Measurements from ENCODE around the gene MT1B. TPM values are rescaled to one million over a fixed set of nuclear protein-coding genes. Genes with fewer than 3 reads are reported as not detected.

Gene MT1B
- total and polyA plus RNA-seq, 2 of the 4 experiments (the other 2 are of a cell fraction), result not detected

GRCh38 chr16:56615353-56615752, 36.3 kb upstream of the MT1B start:
- in situ Hi-C loops (cut with MboI; ENCODE audit: low sequenced_read_pairs), result no loop called here

More at GRCh38 chr16:56615353-56615752, 36.3 kb upstream of the MT1B start:
- Histone ChIP-seq H3K56ac (ENCODE audit: extremely low read depth, insufficient read depth, low read length) (no peak overlapping the region), H4K91ac (ENCODE audit: insufficient read depth, low read depth, low read length) (0 out of 2 replicates have a peak overlapping the region, but pooled peaks have one; percentile 86), H3K4me2 (ENCODE audit: low read depth, low read length) (no peak overlapping the region), H4K8ac (ENCODE audit: low read depth in 2 of 2, low read length in 2 of 2) (peak overlapping the region; percentile 51 to 78; a peak in 2 of 4 replicates), H3K27ac (ENCODE audit: insufficient read depth, low read length) (no peak overlapping the region), H4K20me1 (ENCODE audit: insufficient read depth, low read length) (no peaks in the 10 kb centered on the region), H2BK20ac (ENCODE audit: low read depth, low read length) (peak overlapping the region; percentile 89; the same call in 1 of the 2 replicates), H2BK15ac (ENCODE audit: low read depth, low read length) (peak overlapping the region; percentile 60; the same call in 1 of the 3 replicates), H3K4me3 (ENCODE audit: insufficient read depth, low read depth, low read length) (no peak overlapping the region), H2BK5ac (ENCODE audit: low read depth, low read length, poor library complexity, severe bottlenecking) (peak overlapping the region; percentile 96), H3K18ac (ENCODE audit: low read depth, low read length) (no peak overlapping the region), H3K36me3 (ENCODE audit: control insufficient read depth, insufficient read depth, low read length) (no peaks in the 10 kb centered on the region), H3K14ac (replicated peaks; ENCODE audit: low read depth, low read length) (peak overlapping the region; percentile 38; the same call in 1 of the 2 replicates), H4K5ac (ENCODE audit: low read depth, low read length) (no peak overlapping the region), H3K9me3 (ENCODE audit: control insufficient read depth, insufficient read depth, low read length) (no peaks in the 10 kb centered on the region), H2AK5ac (ENCODE audit: low read depth, low read length) (peak overlapping the region; percentile 99), H2AK9ac (replicated peaks; ENCODE audit: low read depth, low read length, poor library complexity) (no peak overlapping the region), H3K9ac (ENCODE audit: low read depth, low read length) (no peak overlapping the region), H3K4me1 (ENCODE audit: control insufficient read depth, insufficient read depth, low read length) (peaks cover 31% of the 10 kb centered on the region), H3K9me1 (ENCODE audit: insufficient read depth, low read length) (peaks cover 25% of the 10 kb centered on the region), H3K4ac (ENCODE audit: low read depth, low read length) (peak overlapping the region; percentile 93; the same call in 1 of the 2 replicates), H3K27me3 (ENCODE audit: control insufficient read depth, insufficient read depth, low read length) (no peaks in the 10 kb centered on the region), H3K23ac (ENCODE audit: low read depth, low read length) (no peak overlapping the region), H2BK120ac (ENCODE audit: low read depth, low read length) (peak overlapping the region; percentile 92; the same call in 1 of the 2 replicates), H2AFZ (replicated peaks; ENCODE audit: low read length, poor library complexity) (no peak overlapping the region), H3K79me1 (ENCODE audit: low read depth in 1 of 2, low read length in 2 of 2) (peaks cover 2 to 53% of the 10 kb centered on the region in 2 experiments; a peak in 3 of 4 replicates)
- intact Hi-C loops (cut with micrococcal nuclease), result no loop called here
- BruUV-seq (replicated peaks), result no TSS peak
- TF ChIP-seq POLR2A (IDR thresholded peaks at IDR 0.05; ENCODE audit: low read depth, low read length) (no peak), FOS (IDR thresholded peaks at IDR 0.05; ENCODE audit: low read depth, low read length) (no peak), MXI1 (IDR thresholded peaks at IDR 0.05; ENCODE audit: borderline replicate concordance, low read depth, low read length) (no peak), SMC3 (IDR thresholded peaks at IDR 0.05; ENCODE audit: low read depth, low read length) (no peak), NFE2L2 (IDR thresholded peaks at IDR 0.05; ENCODE audit: low read depth, low read length) (no peak), CTCF (conservative IDR thresholded peaks at IDR 0.05; ENCODE audit: low read depth, low read length) (no peak), BHLHE40 (IDR thresholded peaks at IDR 0.05; ENCODE audit: low read depth, low read length) (no peak), RFX5 (IDR thresholded peaks at IDR 0.05; ENCODE audit: low read depth, low read length) (no peak), RAD21 (IDR thresholded peaks at IDR 0.05; ENCODE audit: low read length) (no peak), MAZ (IDR thresholded peaks at IDR 0.05; ENCODE audit: borderline replicate concordance, low read depth, low read length) (no peak), USF2 (IDR thresholded peaks at IDR 0.05; ENCODE audit: low read depth, low read length) (no peak), CHD1 (IDR thresholded peaks at IDR 0.05; ENCODE audit: low read depth, low read length) (no peak), RCOR1 (IDR thresholded peaks at IDR 0.05; ENCODE audit: insufficient replicate concordance, low read length) (no peak)
- ChIA-PET POLR2A (ENCODE audit: unreplicated experiment) (no interaction called here), CTCF (no interaction called here)
- dilution Hi-C loops (cut with HindIII; ENCODE audit: low sequenced_read_pairs, unreplicated experiment), result no loop called here
- DNase-seq (peak; percentile 48), ATAC-seq (ENCODE audit: low read depth) (no peak)
- WGBS, 2 experiments (ENCODE audit: extremely low coverage in 2 of 2, insufficient read length in 1 of 2), result 100% methylated on average over 1 of the region's 3 CpGs; no CpG with 5 or more reads in 1 of the 2 experiments

Measured in IMR-90 (cell line).